HCT116 (cell line): ENCODE measurements around the gene SPATA20. TPM values are rescaled to one million over a fixed set of nuclear protein-coding genes. Genes with fewer than 3 reads are reported as not detected.

Experiments
- ATAC-seq: fragments of 200-7000 bp; cut with Tn5 transposase; 2 replicates; pipeline ENCODE4 v1.9.1; 2020; ENCODE audit warnings: mild to moderate bottlenecking, moderate library complexity
- BruUV-seq: library from RNA; stranded (reverse); fragments of 400-500 nt; replicated peaks from 2 replicates; lab custom pipeline; 2021; lab: Mats Ljungman, UMichigan
- CTCF ChIA-PET: fragments of 300-600 bp; sonication (Branson Sonifier 250); formaldehyde crosslinking; loops from one replicate; lab custom pipeline; 2021; ENCODE audit warnings: antibody characterized with exemption; lab: Charles Lee
- POLR2A ChIA-PET: fragments of 300-600, 350-600 bp; sonication (Branson Sonifier 250); formaldehyde crosslinking; loops from one replicate; lab custom pipeline; 2021; ENCODE audit warnings: antibody characterized with exemption; lab: Charles Lee
- RAD21 ChIA-PET, 2 experiments: fragments of 300-600 bp; sonication (Branson Sonifier 250); formaldehyde crosslinking; loops; one replicate each; lab custom pipeline; 2023; ENCODE audit warnings: low total read pairs in 2 of 2; ENCODE audit not compliant: uncharacterized antibody in 2 of 2, unreplicated experiment in 2 of 2, low non-redundant PET in 1 of 2; lab: Charles Lee
- DNase-seq: peaks from one replicate; pipeline ENCODE4 v3.0.0-alpha.2; 2010; ENCODE audit warnings: low read depth, low spot score
- H2AFZ ChIP-seq: fragments of 200-600 bp; shearing (Covaris generic), sonication (generic); 2 replicates; pipeline ENCODE4 v1.6.1; 2017; ENCODE audit warnings: low read depth, mixed run types, mixed read lengths, antibody characterized with exemption, low read length; ENCODE audit not compliant: poor library complexity, severe bottlenecking
- H3K27ac ChIP-seq: 2 replicates; pipeline ENCODE4 v1.5.1; 2012; ENCODE audit warnings: low read depth, low read length
- H3K27me3 ChIP-seq: fragments of 200-600 bp; sonication (generic); 2 replicates; pipeline ENCODE4 v1.6.1; 2016; ENCODE audit warnings: mixed run types, low read length, mixed read lengths; ENCODE audit not compliant: insufficient read depth
- H3K36me3 ChIP-seq, 2 experiments: fragments of 200-500 bp in 1 of 2; fragments of 200-600 bp in 1 of 2; sonication (Bioruptor generic) in 1 of 2; sonication (generic) in 1 of 2; 2 replicates each; pipeline versions ENCODE4 v1.5.1 to v1.6.1; 2014 to 2016; ENCODE audit warnings: low read length in 2 of 2, inconsistent platforms in 1 of 2, mixed read lengths in 1 of 2, mixed run types in 1 of 2; ENCODE audit not compliant: insufficient read depth in 2 of 2, control insufficient read depth in 1 of 2
- H3K4me1 ChIP-seq, 2 experiments: fragments of 200-600 bp in 1 of 2; sonication (generic) in 1 of 2; 2 replicates each; pipeline versions ENCODE4 v1.5.1 to v1.6.1; 2012 to 2017; ENCODE audit warnings: low read length in 2 of 2, inconsistent platforms in 1 of 2, mild to moderate bottlenecking in 1 of 2, mixed read lengths in 1 of 2, mixed run types in 1 of 2, moderate library complexity in 1 of 2; ENCODE audit not compliant: insufficient read depth in 2 of 2, control insufficient read depth in 1 of 2
- H3K4me2 ChIP-seq: fragments of 200-600 bp; sonication (generic); 2 replicates; pipeline ENCODE4 v1.6.1; 2017; ENCODE audit warnings: mixed run types, low read length, mixed read lengths
- H3K4me3 ChIP-seq, 2 experiments: fragments of 200-600 bp in 1 of 2; sonication (generic) in 1 of 2; replicated peaks in 1 of 2; 2 replicates each; pipeline ENCODE4 v1.5.1; 2011 to 2016; ENCODE audit warnings: low read length in 2 of 2, control low read depth in 1 of 2, low read depth in 1 of 2, mild to moderate bottlenecking in 1 of 2, mixed read lengths in 1 of 2, mixed run types in 1 of 2
- H3K79me2 ChIP-seq: fragments of 200-600 bp; sonication (generic); 2 replicates; pipeline ENCODE4 v1.6.1; 2017; ENCODE audit warnings: mild to moderate bottlenecking, mixed run types, low read length, moderate library complexity, mixed read lengths; ENCODE audit not compliant: insufficient read depth
- H3K9ac ChIP-seq: fragments of 200-600 bp; sonication (generic); 2 replicates; pipeline ENCODE4 v1.6.1; 2016; ENCODE audit warnings: low read length, mixed read lengths
- H3K9me2 ChIP-seq: fragments of 200-600 bp; sonication (generic), shearing (Covaris generic); 2 replicates; pipeline ENCODE4 v1.6.1; 2017; ENCODE audit warnings: mixed run types, mild to moderate bottlenecking, moderate library complexity; ENCODE audit not compliant: insufficient read depth
- H3K9me3 ChIP-seq, 2 experiments: fragments of 200-500 bp in 1 of 2; fragments of 200-600 bp in 1 of 2; sonication (Bioruptor generic) in 1 of 2; sonication (generic) in 1 of 2; 2 replicates each; pipeline ENCODE4 v1.6.1; 2014 to 2017; ENCODE audit warnings: low read length in 2 of 2, mixed read lengths in 2 of 2, inconsistent platforms in 1 of 2, low read depth in 1 of 2, mild to moderate bottlenecking in 1 of 2, mixed run types in 1 of 2, moderate library complexity in 1 of 2; ENCODE audit not compliant: control insufficient read depth in 1 of 2, insufficient read depth in 1 of 2
- H4K20me1 ChIP-seq: fragments of 200-600 bp; sonication (generic), shearing (Covaris generic); 2 replicates; pipeline ENCODE4 v1.6.1; 2017; ENCODE audit warnings: mixed run types, mild to moderate bottlenecking, moderate library complexity; ENCODE audit not compliant: insufficient read depth
- CTCF ChIP-seq, 3 experiments: fragments of 200-600 bp in 1 of 3; sonication (generic) in 1 of 3; IDR thresholded peaks in 2 of 3; conservative IDR thresholded peaks in 1 of 3; 2 replicates each; pipeline ENCODE4 v1.5.1; 2012 to 2017; ENCODE audit warnings: low read depth in 2 of 3, low read length in 2 of 3, antibody characterized with exemption in 1 of 3, borderline replicate concordance in 1 of 3, control low read depth in 1 of 3, mild to moderate bottlenecking in 1 of 3, mixed read lengths in 1 of 3, mixed run types in 1 of 3, moderate library complexity in 1 of 3; ENCODE audit not compliant: insufficient read depth in 1 of 3
- SP1 ChIP-seq: IDR thresholded peaks from 2 replicates; pipeline ENCODE4 v1.6.1; 2012; ENCODE audit warnings: low read depth
- intact Hi-C: fragments of 100-400 bp; cut with micrococcal nuclease; formaldehyde crosslinking; loops from 2 replicates; pipeline ENCODE4 v1.10.0; 2022
- total RNA-seq: library from RNA; stranded (reverse); gene quantifications from one replicate; pipeline ENCODE4 v1.2.1, GENCODE V29; 2021; ENCODE audit not compliant: unreplicated experiment
- TF ChIP-seq, protein P1 (sequence below): IDR thresholded peaks from 2 replicates; pipeline ENCODE4 v1.6.1; 2011; ENCODE audit warnings: mild to moderate bottlenecking, low read length, moderate library complexity; ENCODE audit not compliant: insufficient replicate concordance; ENCODE audit errors: extremely low read depth

The SPATA20 gene
- total RNA-seq, 1 experiment from 2014 or later = 57.5 TPM

- BruUV-seq = no TSS peak
- Histone ChIP-seq H3K27ac (no peak overlapping the region), H3K4me3 (no peak overlapping the region), H3K4me2 (no peak overlapping the region), H3K9me2 (no peaks in the 10 kb centered on the region), H3K9ac (no peak overlapping the region), H4K20me1 (no peaks in the 10 kb centered on the region), H3K27me3 (no peaks in the 10 kb centered on the region), H3K9me3 (no peaks in the 10 kb centered on the region), H3K36me3 (no peaks in the 10 kb centered on the region), H2AFZ (no peak overlapping the region), H3K4me1 (peaks cover 6 to 18% of the 10 kb centered on the region in 2 experiments; a peak in 3 of 4 replicates), H3K79me2 (no peaks in the 10 kb centered on the region)
- ChIA-PET CTCF (interaction anchor here (1.0 to 2.3 kb wide), 6 partner anchors 9 to 136 kb away, joined by 3 to 22 read pairs (median 4); no protein-coding TSS in a partner anchor), RAD21 (interaction anchor here in 1 of 2 experiments (0.6 kb wide), 1 partner anchor 8 kb away, joined by 3 read pairs; no protein-coding TSS in a partner anchor), POLR2A (interaction anchor here (0.8 to 1.3 kb wide), 3 partner anchors 80 to 126 kb away, joined by 3 to 6 read pairs (median 4); no protein-coding TSS in a partner anchor)
- TF ChIP-seq, protein P1, sequence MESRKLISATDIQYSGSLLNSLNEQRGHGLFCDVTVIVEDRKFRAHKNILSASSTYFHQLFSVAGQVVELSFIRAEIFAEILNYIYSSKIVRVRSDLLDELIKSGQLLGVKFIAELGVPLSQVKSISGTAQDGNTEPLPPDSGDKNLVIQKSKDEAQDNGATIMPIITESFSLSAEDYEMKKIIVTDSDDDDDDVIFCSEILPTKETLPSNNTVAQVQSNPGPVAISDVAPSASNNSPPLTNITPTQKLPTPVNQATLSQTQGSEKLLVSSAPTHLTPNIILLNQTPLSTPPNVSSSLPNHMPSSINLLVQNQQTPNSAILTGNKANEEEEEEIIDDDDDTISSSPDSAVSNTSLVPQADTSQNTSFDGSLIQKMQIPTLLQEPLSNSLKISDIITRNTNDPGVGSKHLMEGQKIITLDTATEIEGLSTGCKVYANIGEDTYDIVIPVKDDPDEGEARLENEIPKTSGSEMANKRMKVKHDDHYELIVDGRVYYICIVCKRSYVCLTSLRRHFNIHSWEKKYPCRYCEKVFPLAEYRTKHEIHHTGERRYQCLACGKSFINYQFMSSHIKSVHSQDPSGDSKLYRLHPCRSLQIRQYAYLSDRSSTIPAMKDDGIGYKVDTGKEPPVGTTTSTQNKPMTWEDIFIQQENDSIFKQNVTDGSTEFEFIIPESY = no peak
- no peak for TF ChIP-seq CTCF (IDR thresholded peaks at IDR 0.05 in 2 of 3, conservative IDR thresholded peaks at IDR 0.05 in 1 of 3; ENCODE audit: borderline replicate concordance in 1 of 3, insufficient read depth in 1 of 3, low read depth in 2 of 3, low read length in 2 of 3)
- no peak for TF ChIP-seq SP1
- intact Hi-C loops = no loop called here
- DNase-seq (no peak), ATAC-seq (no peak)
These were observed 12.1 kb downstream of the SPATA20 start for GRCh38 chr17:50558941-50559614.
